Panc1 (cell line): ENCODE data around the gene RIPOR2. TPM values are rescaled to one million over a fixed set of nuclear protein-coding genes. Genes with fewer than 3 reads are reported as not detected.

ENCODE experiments used
- ATAC-seq: fragments of 200-7000 bp; cut with Tn5 transposase; 2 replicates; pipeline ENCODE4 v1.9.1; 2020; ENCODE audit warnings: mild to moderate bottlenecking, moderate library complexity
- BruUV-seq: library from RNA; stranded (reverse); fragments of 400-500 nt; replicated peaks from 2 replicates; lab custom pipeline; 2021; lab: Mats Ljungman, UMichigan
- CTCF ChIA-PET: fragments of 300-600 bp; sonication (Branson Sonifier 250); formaldehyde crosslinking; loops from one replicate; lab custom pipeline; 2022; ENCODE audit warnings: antibody characterized with exemption; lab: Charles Lee
- POLR2A ChIA-PET: fragments of 300-600 bp; sonication (Branson Sonifier 250); formaldehyde crosslinking; loops from one replicate; lab custom pipeline; 2022; ENCODE audit warnings: antibody characterized with exemption; lab: Charles Lee
- DNase-seq: peaks from one replicate; pipeline ENCODE4 v3.0.0-alpha.2; 2010; ENCODE audit warnings: low read depth, low spot score
- H3K27ac ChIP-seq: 2 replicates; pipeline ENCODE4 v1.5.1; 2011; ENCODE audit warnings: mild to moderate bottlenecking, low read length, inconsistent platforms
- H3K27me3 ChIP-seq: fragments of 200-500 bp; sonication (Bioruptor generic); 2 replicates; pipeline ENCODE4 v1.6.0; 2014; ENCODE audit warnings: low read length, inconsistent platforms; ENCODE audit not compliant: control insufficient read depth, insufficient read depth
- H3K36me3 ChIP-seq: fragments of 200-500 bp; sonication (Bioruptor generic); 2 replicates; pipeline ENCODE4 v1.5.1; 2014; ENCODE audit warnings: inconsistent platforms, mild to moderate bottlenecking, low read length, moderate library complexity; ENCODE audit not compliant: control insufficient read depth, insufficient read depth
- H3K4me1 ChIP-seq: 2 replicates; pipeline ENCODE4 v1.5.1; 2011; ENCODE audit warnings: inconsistent platforms, mild to moderate bottlenecking, low read length, moderate library complexity; ENCODE audit not compliant: control insufficient read depth, insufficient read depth
- H3K4me3 ChIP-seq, 2 experiments: 2 replicates each; pipeline ENCODE4 v1.5.1; 2011 to 2012; ENCODE audit warnings: low read depth in 2 of 2, low read length in 2 of 2, mild to moderate bottlenecking in 2 of 2, inconsistent platforms in 1 of 2, moderate library complexity in 1 of 2
- H3K9me3 ChIP-seq: fragments of 200-500 bp; sonication (Bioruptor generic); 2 replicates; pipeline ENCODE4 v1.5.1; 2014; ENCODE audit warnings: low read depth, mild to moderate bottlenecking, inconsistent platforms, low read length, moderate library complexity; ENCODE audit not compliant: control insufficient read depth, insufficient read depth
- CTCF ChIP-seq: fragments of 450-650 bp; IDR thresholded peaks from 2 replicates; pipeline ENCODE4 v1.5.1; 2017; ENCODE audit warnings: mild to moderate bottlenecking
- POLR2AphosphoS5 ChIP-seq: IDR thresholded peaks from 2 replicates; pipeline ENCODE4 v1.6.1; 2012; ENCODE audit warnings: mild to moderate bottlenecking, low read depth, low read length, moderate library complexity
- REST ChIP-seq, 2 experiments: IDR thresholded peaks; 2 replicates each; pipeline ENCODE4 v1.6.1; 2011 to 2012; ENCODE audit warnings: low read depth in 2 of 2, control low read depth in 1 of 2, low read length in 1 of 2, mild to moderate bottlenecking in 1 of 2, moderate library complexity in 1 of 2; ENCODE audit not compliant: insufficient read depth in 1 of 2
- SIN3A ChIP-seq: IDR thresholded peaks from 2 replicates; pipeline ENCODE4 v1.6.1; 2012; ENCODE audit warnings: low read depth, mild to moderate bottlenecking, low read length, moderate library complexity, borderline replicate concordance; ENCODE audit not compliant: insufficient read depth
- TCF7L2 ChIP-seq: IDR thresholded peaks from 2 replicates; pipeline ENCODE4 v1.6.1; 2011; ENCODE audit warnings: mild to moderate bottlenecking, low read depth, low read length, inconsistent platforms
- in situ Hi-C: cut with HindIII; loops from 2 replicates; pipeline ENCODE4 v1.10.0; 2016; ENCODE audit warnings: low sequenced_read_pairs, low pct_unique_long_range_greater_than_20kb
- intact Hi-C: fragments of 100-400 bp; cut with micrococcal nuclease; formaldehyde crosslinking; loops from one replicate; pipeline ENCODE4 v1.10.0; 2022; ENCODE audit not compliant: unreplicated experiment
- total RNA-seq: library from RNA; stranded (reverse); gene quantifications from one replicate; pipeline ENCODE4 v1.2.1, GENCODE V29; 2021; ENCODE audit not compliant: unreplicated experiment

The RIPOR2 gene
- total RNA-seq, 1 experiment from 2014 or later, result 0.54 TPM

- H3K9me3 ChIP-seq, result no peaks in the 10 kb centered on the region
- no TSS peak for BruUV-seq
- no peaks in the 10 kb centered on the region for H3K36me3 ChIP-seq
- no peak overlapping the region for H3K27ac ChIP-seq
- TF ChIP-seq REST (IDR thresholded peaks at IDR 0.05; ENCODE audit: insufficient read depth in 1 of 2, low read depth in 2 of 2, low read length in 1 of 2) (no peak), TCF7L2 (no peak), SIN3A (no peak), CTCF (no peak), POLR2AphosphoS5 (no peak)
- DNase-seq, result no peak
- H3K4me3 ChIP-seq, result no peak overlapping the region
- H3K4me1 ChIP-seq, result no peaks in the 10 kb centered on the region
- ChIA-PET CTCF (no interaction called here), POLR2A (no interaction called here)
- no peak for ATAC-seq
- H3K27me3 ChIP-seq, result peaks cover 20% of the 10 kb centered on the region
- in situ Hi-C loops (no loop called here), intact Hi-C loops (no loop called here)
Observed at GRCh38 chr6:24945054-24945453, 9.3 kb upstream of the RIPOR2 start.

- TF ChIP-seq SIN3A (no peak), CTCF (no peak), TCF7L2 (no peak), REST (IDR thresholded peaks at IDR 0.05; ENCODE audit: insufficient read depth in 1 of 2, low read depth in 2 of 2, low read length in 1 of 2) (no peak), POLR2AphosphoS5 (no peak)
- ATAC-seq (no peak), DNase-seq (no peak)
- H3K9me3 ChIP-seq, result no peaks in the 10 kb centered on the region
- no peaks in the 10 kb centered on the region for H3K4me1 ChIP-seq
- in situ Hi-C loops, result no loop called here
- BruUV-seq, result no TSS peak
- H3K4me3 ChIP-seq, result no peak overlapping the region
- intact Hi-C loops, result no loop called here
- H3K27me3 ChIP-seq, result peaks cover 12% of the 10 kb centered on the region
- CTCF ChIA-PET, result no interaction called here
- POLR2A ChIA-PET, result no interaction called here
- H3K36me3 ChIP-seq, result no peaks in the 10 kb centered on the region
- H3K27ac ChIP-seq, result no peak overlapping the region
Observed at GRCh38 chr6:24943774-24944173, 8.0 kb upstream of the RIPOR2 start.
